OCI-LY7 (cell line): ENCODE results near the gene DNAJC24.

Experiments
- EZH2phosphoT487 ChIP-seq: fragments of 200-600 bp; sonication (generic); IDR thresholded peaks from 2 replicates; pipeline ENCODE4 v1.6.1; 2018; ENCODE audit warnings: low read depth, borderline replicate concordance, mild to moderate bottlenecking, mixed run types, antibody characterized with exemption, low read length, moderate library complexity, mixed read lengths
- TF ChIP-seq, protein P1 (sequence below): fragments of 200-600 bp; sonication (generic); conservative IDR thresholded peaks from 2 replicates; pipeline ENCODE4 v1.5.1; 2014; ENCODE audit warnings: mild to moderate bottlenecking, antibody characterized with exemption, low read length, moderate library complexity, mixed read lengths

GRCh38 chr11:31408201-31408600 lies 38.5 kb downstream of the DNAJC24 start:
- TF ChIP-seq, protein P1, sequence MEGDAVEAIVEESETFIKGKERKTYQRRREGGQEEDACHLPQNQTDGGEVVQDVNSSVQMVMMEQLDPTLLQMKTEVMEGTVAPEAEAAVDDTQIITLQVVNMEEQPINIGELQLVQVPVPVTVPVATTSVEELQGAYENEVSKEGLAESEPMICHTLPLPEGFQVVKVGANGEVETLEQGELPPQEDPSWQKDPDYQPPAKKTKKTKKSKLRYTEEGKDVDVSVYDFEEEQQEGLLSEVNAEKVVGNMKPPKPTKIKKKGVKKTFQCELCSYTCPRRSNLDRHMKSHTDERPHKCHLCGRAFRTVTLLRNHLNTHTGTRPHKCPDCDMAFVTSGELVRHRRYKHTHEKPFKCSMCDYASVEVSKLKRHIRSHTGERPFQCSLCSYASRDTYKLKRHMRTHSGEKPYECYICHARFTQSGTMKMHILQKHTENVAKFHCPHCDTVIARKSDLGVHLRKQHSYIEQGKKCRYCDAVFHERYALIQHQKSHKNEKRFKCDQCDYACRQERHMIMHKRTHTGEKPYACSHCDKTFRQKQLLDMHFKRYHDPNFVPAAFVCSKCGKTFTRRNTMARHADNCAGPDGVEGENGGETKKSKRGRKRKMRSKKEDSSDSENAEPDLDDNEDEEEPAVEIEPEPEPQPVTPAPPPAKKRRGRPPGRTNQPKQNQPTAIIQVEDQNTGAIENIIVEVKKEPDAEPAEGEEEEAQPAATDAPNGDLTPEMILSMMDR, result no peak
- TF ChIP-seq EZH2phosphoT487, result no peak
